GM19397 (cell line): ENCODE measurements around the gene CAMK2B.
"Not testable (repeated sequence)": the region's sequence is repeated elsewhere in the genome, so short reads cannot be mapped to it uniquely, and the experiment has no call there.

ENCODE experiments used
- ATAC-seq: cut with Tn5 transposase; IDR thresholded peaks from one replicate; pipeline ENCODE4 v1.9.1; 2021; ENCODE audit warnings: mild to moderate bottlenecking, moderate library complexity; ENCODE audit not compliant: unreplicated experiment

Gene CAMK2B

DNA sequence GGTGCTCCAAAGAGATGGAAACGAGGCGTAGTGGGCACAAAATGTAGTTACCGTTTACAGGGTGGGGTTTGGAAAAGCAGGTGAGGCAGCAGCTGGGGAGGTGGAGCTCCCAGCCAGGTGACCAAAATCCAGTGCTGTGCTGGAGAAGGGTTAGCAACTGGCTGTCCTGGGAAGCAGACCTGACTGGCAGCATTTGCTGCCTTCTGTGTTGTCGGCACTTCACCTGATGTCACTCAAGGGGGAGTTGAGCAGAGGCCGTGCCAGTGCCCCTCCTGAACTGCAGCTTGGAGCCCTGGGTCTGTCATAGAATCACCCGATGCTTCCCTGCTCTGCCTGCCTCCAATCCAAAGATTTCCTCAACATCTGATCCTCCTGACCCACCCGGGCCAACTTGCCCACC, 148.9 kb downstream of the CAMK2B start:
- ATAC-seq: no peak

DNA sequence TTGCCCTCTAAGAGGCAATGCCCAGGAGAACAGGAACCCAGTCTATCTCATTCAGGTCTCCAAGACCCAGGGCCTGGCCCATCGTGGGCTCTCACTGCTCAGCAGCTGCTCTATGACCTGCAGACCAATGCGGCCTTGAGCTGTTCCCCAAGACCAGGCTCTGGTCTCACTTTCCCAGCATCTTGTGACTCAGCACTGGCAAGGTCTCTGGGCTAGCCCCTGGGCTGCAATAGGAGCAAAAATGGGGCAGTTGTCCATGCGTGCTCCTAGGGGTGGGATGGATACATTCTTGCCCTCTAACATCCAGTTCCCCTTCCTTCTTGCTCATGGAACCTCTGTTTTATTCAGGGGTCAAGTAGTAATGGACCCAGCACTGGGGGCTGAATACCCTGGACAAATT, 149.7 kb downstream of the CAMK2B start:
- no peak for ATAC-seq

DNA sequence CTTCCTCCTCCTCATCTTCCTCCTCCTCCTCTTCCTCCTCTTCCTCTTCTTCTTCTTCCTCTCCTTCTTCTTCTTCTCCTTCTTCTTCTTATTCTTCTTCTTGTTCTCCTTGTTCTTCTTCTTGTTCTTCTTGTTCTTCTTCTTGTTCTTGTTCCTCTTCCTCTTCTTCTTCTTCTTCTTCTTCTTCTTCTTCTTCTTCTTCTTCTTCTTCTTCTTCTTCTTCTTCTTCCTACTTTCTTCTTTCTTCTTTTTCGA, 150.8 kb downstream of the CAMK2B start:
- ATAC-seq: not testable (repeated sequence)

DNA sequence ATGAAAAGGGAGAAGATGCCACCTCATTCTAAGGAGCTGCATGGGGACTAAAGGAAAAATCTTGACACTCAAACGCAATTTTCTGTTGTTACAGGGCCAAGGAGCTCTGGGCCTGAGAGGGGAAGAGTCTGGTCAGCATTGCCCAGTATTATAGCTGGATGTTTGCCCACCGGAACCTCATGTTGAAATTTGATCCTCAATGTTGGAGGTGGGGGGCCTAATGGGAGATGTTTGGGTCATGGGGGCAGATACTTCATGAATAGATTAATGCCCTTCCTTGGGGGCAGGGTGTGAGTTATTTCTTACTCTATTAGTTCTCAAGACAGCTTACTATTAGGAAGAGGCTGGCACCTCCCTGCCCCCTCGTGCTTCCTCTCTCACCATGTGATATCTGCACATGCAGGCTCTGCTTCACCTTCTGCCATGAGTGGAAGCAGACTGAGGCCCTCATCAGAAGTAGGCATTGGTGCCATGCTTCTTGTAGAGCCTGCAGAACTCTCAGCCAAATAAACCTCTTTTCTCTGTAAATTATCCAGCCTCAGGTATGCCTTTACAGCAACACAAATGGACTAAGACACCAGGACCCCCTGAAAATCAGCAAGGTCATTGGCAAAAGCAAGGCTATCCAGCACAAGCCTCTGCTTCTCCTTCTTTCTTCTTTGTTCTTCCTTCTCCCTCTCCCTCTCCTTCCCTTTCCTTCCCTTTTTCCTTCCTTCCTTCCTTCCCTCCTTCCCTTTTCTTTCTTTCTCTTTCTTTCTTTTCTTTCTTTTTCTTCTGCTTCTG, 151.3 kb downstream of the CAMK2B start:
- ATAC-seq: no peak

DNA sequence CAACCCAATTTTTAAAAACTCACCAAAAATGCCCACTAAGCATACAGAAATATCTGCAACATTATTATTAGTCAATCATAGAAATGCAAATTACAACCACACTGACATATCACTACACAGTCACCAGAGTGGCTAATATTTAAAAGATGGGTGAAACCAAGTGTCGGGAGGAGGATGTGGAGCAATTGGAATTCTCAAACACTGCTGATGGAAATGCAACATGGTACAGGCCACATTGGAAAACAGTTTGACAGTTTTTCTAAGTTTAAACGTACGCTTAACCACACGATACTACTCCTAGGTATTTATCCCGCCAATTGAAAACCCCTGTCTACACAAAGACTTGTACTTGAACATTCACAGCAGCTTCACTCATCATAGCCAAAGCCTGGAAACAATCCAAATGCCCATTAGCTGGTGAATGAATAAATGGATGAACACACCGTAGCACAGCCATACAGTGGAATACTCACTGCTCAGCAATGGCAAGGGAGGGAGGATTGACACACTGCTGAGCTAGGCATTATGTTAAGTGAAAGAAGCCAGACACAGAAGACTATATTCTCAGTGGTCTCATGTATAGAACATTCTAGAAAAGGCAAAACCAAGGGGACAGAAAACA, 152.5 kb downstream of the CAMK2B start:
- ATAC-seq: no peak

DNA sequence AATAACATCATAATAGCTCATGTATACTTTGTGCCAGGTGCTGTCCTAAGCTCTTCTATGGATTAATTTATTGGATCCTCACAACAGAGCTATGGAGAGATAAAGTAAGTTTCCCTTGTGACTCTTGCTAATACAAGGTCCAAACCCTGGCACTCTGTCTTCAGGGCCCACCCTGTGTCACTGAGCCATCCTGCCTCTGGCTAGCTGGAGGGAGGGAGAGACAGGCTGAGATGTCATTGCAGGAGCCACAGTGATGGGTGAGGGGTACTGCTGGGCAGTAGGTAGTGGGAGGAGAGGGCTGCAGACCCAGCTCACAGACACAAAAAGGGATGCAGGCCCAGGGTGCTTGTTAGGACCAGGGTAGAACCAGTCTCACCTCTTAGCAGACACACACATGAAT, 153.0 kb downstream of the CAMK2B start:
- no peak for ATAC-seq

DNA sequence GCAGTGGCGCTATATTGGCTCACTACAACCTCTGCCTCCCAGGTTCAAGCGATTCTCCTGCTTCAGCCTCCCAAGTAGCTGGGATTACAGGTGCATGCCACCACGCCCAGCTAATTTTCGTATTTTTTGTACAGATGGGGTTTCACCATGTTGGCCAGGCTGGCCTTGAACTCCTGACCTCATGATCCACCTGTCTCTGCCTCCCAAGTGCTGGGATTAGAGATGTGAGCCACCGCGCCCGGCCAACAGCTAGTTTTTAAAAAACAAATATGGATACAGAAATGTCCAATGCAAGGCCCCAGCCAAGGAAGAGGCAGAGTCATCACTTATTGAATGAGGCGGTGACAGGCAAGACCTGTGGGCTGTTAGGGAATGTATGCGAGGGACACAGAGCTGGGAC, 153.5 kb downstream of the CAMK2B start:
- ATAC-seq: not testable (repeated sequence)

DNA sequence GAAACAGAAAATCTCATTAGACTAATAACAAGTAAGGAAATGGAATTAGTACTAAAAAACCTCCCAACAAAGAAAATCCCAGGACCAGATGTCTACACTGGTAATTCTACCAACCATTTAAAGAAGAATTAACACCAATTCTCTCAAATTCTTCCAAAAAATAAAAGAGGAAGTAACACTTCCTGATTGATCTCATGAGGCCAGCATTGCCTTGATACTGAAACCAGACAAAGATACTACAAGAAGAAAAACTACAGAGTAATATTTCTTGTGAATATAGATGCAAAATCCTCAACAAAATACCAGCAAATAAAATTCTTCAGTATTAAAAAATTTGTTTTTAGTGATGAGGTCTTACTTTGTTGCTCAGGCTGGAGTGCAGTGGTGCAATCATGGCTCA, 157.5 kb downstream of the CAMK2B start:
- no peak for ATAC-seq
